DND-41 (cell line): ENCODE measurements around the gene CAP1.
"Not testable (repeated sequence)": the region's sequence is repeated elsewhere in the genome, so short reads cannot be mapped to it uniquely, and the experiment has no call there.

Experiments
- ATAC-seq: fragments of 200-7000 bp; cut with Tn5 transposase; 3 replicates; pipeline ENCODE4 v1.9.1; 2021; ENCODE audit warnings: low read depth; ENCODE audit not compliant: insufficient read depth
- DNase-seq: peaks from one replicate; pipeline ENCODE4 v3.0.0-alpha.2; 2020
- H2AFZ ChIP-seq: 2 replicates; pipeline ENCODE4 v1.6.0; 2012; ENCODE audit warnings: low read depth, low read length
- H3K27ac ChIP-seq: 2 replicates; pipeline ENCODE4 v1.5.1; 2012; ENCODE audit warnings: low read length, inconsistent platforms
- H3K27me3 ChIP-seq: fragments of 200-600 bp; sonication (generic); 2 replicates; pipeline ENCODE4 v1.6.0; 2012; ENCODE audit warnings: low read length, mild to moderate bottlenecking, inconsistent platforms; ENCODE audit not compliant: insufficient read depth, poor library complexity
- H3K36me3 ChIP-seq: 2 replicates; pipeline ENCODE4 v1.5.1; 2012; ENCODE audit warnings: low read length, inconsistent platforms; ENCODE audit not compliant: insufficient read depth
- H3K4me1 ChIP-seq: 2 replicates; pipeline ENCODE4 v1.5.1; 2012; ENCODE audit warnings: mild to moderate bottlenecking, low read length; ENCODE audit not compliant: insufficient read depth
- H3K4me2 ChIP-seq: 2 replicates; pipeline ENCODE4 v1.6.0; 2012; ENCODE audit warnings: mild to moderate bottlenecking, moderate library complexity, low read length, inconsistent platforms; ENCODE audit not compliant: insufficient read depth
- H3K4me3 ChIP-seq, 2 experiments: fragments of 200-600 bp in 1 of 2; shearing (Covaris generic) in 1 of 2; 2 replicates each; pipeline ENCODE4 v1.5.1; 2012 to 2016; ENCODE audit warnings: inconsistent platforms in 2 of 2, low read length in 2 of 2, mild to moderate bottlenecking in 2 of 2, low read depth in 1 of 2, moderate library complexity in 1 of 2
- H3K79me2 ChIP-seq: 2 replicates; pipeline ENCODE4 v1.6.0; 2012; ENCODE audit warnings: low read length, inconsistent platforms; ENCODE audit not compliant: insufficient read depth
- H3K9ac ChIP-seq: 2 replicates; pipeline ENCODE4 v1.6.0; 2012; ENCODE audit warnings: low read depth, mild to moderate bottlenecking, inconsistent platforms, low read length, moderate library complexity
- H3K9me3 ChIP-seq: 2 replicates; pipeline ENCODE4 v1.5.1; 2012; ENCODE audit warnings: low read length, moderate library complexity, mild to moderate bottlenecking, inconsistent platforms; ENCODE audit not compliant: insufficient read depth, severe bottlenecking
- H4K20me1 ChIP-seq: 2 replicates; pipeline ENCODE4 v1.6.0; 2012; ENCODE audit warnings: low read length; ENCODE audit not compliant: insufficient read depth
- EZH2 ChIP-seq: IDR thresholded peaks from 3 replicates; pipeline ENCODE4 v1.6.1; 2012; ENCODE audit warnings: borderline replicate concordance, low read depth, mild to moderate bottlenecking, moderate library complexity, low read length, inconsistent platforms; ENCODE audit not compliant: severe bottlenecking
- TF ChIP-seq, protein P1 (sequence below): IDR thresholded peaks from 2 replicates; pipeline ENCODE4 v1.5.1; 2012; ENCODE audit warnings: borderline replicate concordance, low read length, moderate library complexity, mild to moderate bottlenecking; ENCODE audit not compliant: poor library complexity, severe bottlenecking; ENCODE audit errors: extremely low read depth

The CAP1 gene

DNA sequence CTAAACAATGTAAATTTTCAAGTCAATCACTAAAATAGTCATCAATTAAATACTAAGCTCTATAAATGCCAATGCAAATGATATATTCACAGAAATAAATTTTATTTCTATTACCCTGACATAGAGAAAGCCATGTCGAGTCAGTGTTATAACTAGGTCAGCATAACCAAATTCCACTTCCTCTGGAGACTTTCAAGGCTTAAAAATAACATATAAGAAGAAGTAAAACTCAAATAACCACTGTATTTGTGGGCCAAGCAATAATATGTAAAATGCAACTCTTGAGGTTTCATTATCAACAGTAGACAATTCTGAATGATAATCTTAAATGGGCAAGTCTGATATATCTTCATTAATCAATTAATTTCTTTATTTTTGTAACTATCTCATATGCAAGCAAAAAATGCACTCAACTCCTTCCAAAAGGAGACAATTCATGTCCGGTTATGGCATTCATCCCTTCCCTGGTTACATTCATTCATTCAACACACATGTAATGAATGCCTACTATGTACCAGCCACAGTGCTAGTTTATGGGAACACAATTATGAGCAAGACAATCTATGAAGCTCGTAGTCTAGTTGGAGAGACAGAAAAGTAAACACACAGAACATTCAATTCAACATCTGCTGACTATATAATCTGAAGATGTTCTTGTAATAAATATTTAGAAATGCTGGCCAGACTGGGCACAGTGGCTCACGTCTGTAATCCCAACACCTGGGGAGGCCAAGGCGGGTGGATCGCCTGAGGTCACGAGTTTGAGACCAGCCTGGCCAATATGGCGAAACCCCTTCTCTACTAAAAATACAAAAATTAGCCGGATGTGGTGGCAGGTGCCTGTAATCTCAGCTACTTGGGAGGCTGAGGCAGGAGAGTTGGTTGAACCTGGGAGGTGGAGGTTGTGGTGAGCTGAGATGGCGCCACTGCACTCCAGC, 37.1 kb upstream of the CAP1 start:
- Histone ChIP-seq H3K4me3 (no peak overlapping the region), H3K79me2 (no peaks in the 10 kb centered on the region), H3K4me2 (no peak overlapping the region), H3K9ac (no peak overlapping the region), H3K27me3 (peaks cover 3% of the 10 kb centered on the region), H3K4me1 (no peaks in the 10 kb centered on the region), H2AFZ (no peak overlapping the region), H4K20me1 (no peaks in the 10 kb centered on the region), H3K36me3 (no peaks in the 10 kb centered on the region), H3K27ac (no peak overlapping the region), H3K9me3 (peaks cover 2% of the 10 kb centered on the region)
- no peak for TF ChIP-seq EZH2
- TF ChIP-seq, protein P1, sequence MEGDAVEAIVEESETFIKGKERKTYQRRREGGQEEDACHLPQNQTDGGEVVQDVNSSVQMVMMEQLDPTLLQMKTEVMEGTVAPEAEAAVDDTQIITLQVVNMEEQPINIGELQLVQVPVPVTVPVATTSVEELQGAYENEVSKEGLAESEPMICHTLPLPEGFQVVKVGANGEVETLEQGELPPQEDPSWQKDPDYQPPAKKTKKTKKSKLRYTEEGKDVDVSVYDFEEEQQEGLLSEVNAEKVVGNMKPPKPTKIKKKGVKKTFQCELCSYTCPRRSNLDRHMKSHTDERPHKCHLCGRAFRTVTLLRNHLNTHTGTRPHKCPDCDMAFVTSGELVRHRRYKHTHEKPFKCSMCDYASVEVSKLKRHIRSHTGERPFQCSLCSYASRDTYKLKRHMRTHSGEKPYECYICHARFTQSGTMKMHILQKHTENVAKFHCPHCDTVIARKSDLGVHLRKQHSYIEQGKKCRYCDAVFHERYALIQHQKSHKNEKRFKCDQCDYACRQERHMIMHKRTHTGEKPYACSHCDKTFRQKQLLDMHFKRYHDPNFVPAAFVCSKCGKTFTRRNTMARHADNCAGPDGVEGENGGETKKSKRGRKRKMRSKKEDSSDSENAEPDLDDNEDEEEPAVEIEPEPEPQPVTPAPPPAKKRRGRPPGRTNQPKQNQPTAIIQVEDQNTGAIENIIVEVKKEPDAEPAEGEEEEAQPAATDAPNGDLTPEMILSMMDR: no peak
- DNase-seq: no peak
- no peak for ATAC-seq

DNA sequence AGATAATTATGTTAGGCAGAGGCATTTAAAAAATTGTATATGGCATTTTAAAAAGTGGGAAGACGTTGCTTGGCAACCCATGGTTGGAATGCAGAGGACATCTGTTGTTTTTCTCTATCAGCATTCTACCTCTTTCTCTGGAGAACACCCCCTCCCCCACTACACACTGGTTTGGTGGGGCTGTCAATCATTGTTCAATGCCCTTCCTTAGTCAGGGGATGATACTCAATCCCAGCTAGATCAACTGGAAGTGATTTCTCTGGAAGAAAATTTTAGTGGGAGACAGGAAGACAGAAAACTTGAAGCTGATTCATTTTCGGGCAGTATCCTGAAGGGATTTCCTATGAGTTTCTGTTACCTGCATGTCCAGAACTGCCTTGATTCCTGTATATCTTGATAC, 35.7 kb upstream of the CAP1 start:
- no peak overlapping the region for H3K4me2 ChIP-seq
- H4K20me1 ChIP-seq: no peaks in the 10 kb centered on the region
- H3K9me3 ChIP-seq: no peaks in the 10 kb centered on the region
- H3K79me2 ChIP-seq: no peaks in the 10 kb centered on the region
- H3K4me3 ChIP-seq: no peak overlapping the region
- no peak overlapping the region for H3K27ac ChIP-seq
- H3K9ac ChIP-seq: no peak overlapping the region
- ATAC-seq (no peak), DNase-seq (no peak)
- H3K36me3 ChIP-seq: no peaks in the 10 kb centered on the region
- H3K27me3 ChIP-seq: peaks cover 3% of the 10 kb centered on the region
- no peak for TF ChIP-seq EZH2
- TF ChIP-seq, protein P1: no peak
- H3K4me1 ChIP-seq: no peaks in the 10 kb centered on the region
- H2AFZ ChIP-seq: no peak overlapping the region

DNA sequence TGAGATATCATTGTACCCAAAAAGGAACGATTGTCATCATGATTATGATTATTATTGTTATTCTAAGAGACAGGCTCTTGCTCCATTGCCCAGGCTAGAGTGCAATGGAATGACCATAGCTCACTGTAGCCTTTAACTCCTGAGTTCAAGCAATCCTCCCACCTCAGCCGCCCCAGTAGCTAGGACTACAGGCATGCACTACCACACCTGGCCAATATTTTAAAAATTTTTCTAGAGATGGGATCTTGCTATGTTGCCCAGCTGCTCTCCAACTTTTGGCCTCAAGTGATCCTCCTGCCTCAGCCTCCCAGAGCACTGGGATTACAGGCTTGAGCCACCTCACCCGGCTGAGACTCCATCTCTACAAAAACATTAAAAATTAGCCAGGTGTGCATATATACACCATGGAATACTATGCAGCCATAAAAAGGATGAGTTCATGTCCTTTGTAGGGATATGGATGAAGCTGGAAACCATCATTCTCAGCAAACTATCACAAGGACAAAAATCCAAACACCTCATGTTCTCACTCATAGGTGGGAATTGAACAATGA, 33.0 kb upstream of the CAP1 start:
- not testable (repeated sequence) for DNase-seq, H3K79me2 ChIP-seq, H3K27ac ChIP-seq, H3K9me3 ChIP-seq, H3K27me3 ChIP-seq, ATAC-seq, H3K4me2 ChIP-seq, H3K4me3 ChIP-seq, H3K36me3 ChIP-seq, H2AFZ ChIP-seq, H4K20me1 ChIP-seq, H3K4me1 ChIP-seq, H3K9ac ChIP-seq

DNA sequence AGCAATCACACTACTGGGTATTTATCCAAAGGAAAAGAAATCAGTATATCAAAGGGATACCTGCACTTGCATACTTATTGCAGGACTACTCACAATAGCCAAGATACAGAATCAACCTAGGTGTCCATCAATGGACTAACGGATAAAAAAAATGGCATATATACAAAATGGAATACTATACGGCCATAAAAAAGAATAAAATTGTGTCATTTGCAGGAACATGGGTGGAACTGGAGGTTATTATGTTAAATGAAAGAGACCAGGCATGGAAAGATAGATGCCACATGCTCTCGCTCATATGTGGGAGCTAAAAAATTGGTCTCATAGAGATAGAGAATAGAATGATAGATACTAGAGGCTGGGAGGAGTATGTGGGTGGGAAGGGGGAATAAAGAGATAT, 29.3 kb upstream of the CAP1 start:
- no peak overlapping the region for H3K4me2 ChIP-seq
- no peaks in the 10 kb centered on the region for H3K79me2 ChIP-seq
- TF ChIP-seq, protein P1: no peak
- no peak for TF ChIP-seq EZH2
- H3K4me3 ChIP-seq: no peak overlapping the region
- H3K4me1 ChIP-seq: no peaks in the 10 kb centered on the region
- H3K27ac ChIP-seq: no peak overlapping the region
- H2AFZ ChIP-seq: no peak overlapping the region
- no peak overlapping the region for H3K9ac ChIP-seq
- no peaks in the 10 kb centered on the region for H3K36me3 ChIP-seq
- no peaks in the 10 kb centered on the region for H3K27me3 ChIP-seq
- DNase-seq: no peak
- H4K20me1 ChIP-seq: no peaks in the 10 kb centered on the region
- no peak for ATAC-seq
- no peaks in the 10 kb centered on the region for H3K9me3 ChIP-seq
